PC-9 (cell line): ENCODE data around the gene ADSL. TPM values are rescaled to one million over a fixed set of nuclear protein-coding genes. Genes with fewer than 3 reads are reported as not detected.

Experiments
- BruUV-seq: library from RNA; stranded (reverse); fragments of 400-500 nt; replicated peaks from 2 replicates; lab custom pipeline; 2021; lab: Mats Ljungman, UMichigan
- CTCF ChIA-PET: fragments of 300-600 bp; sonication (Branson Sonifier 250); formaldehyde crosslinking; loops from one replicate; lab custom pipeline; 2022; ENCODE audit warnings: antibody characterized with exemption; lab: Charles Lee
- POLR2A ChIA-PET: fragments of 300-600 bp; sonication (Branson Sonifier 250); formaldehyde crosslinking; loops from one replicate; lab custom pipeline; 2022; ENCODE audit warnings: antibody characterized with exemption; ENCODE audit not compliant: unreplicated experiment; lab: Charles Lee
- DNase-seq, 2 experiments: peaks; one replicate each; pipeline versions ENCODE4 v3.0.0 to v3.0.0-alpha.2; 2015 to 2022; ENCODE audit warnings: mixed read lengths in 1 of 2
- H2AFZ ChIP-seq: fragments of 200-600 bp; sonication (generic); 2 replicates; pipeline ENCODE4 v1.8.1; 2017; ENCODE audit warnings: antibody characterized with exemption
- H3F3A ChIP-seq: fragments of 200-600 bp; sonication (generic); 2 replicates; pipeline ENCODE4 v1.8.1; 2017; ENCODE audit warnings: antibody characterized with exemption, mild to moderate bottlenecking, low read depth; ENCODE audit not compliant: insufficient read depth
- H3K27ac ChIP-seq: fragments of 200-600 bp; sonication (generic); 2 replicates; pipeline ENCODE4 v1.6.1; 2016; ENCODE audit warnings: mixed run types
- H3K27me3 ChIP-seq: fragments of 200-600 bp; sonication (generic); 2 replicates; pipeline ENCODE4 v1.6.1; 2016; ENCODE audit warnings: low read depth, mixed run types; ENCODE audit not compliant: insufficient read depth
- H3K36me3 ChIP-seq: fragments of 200-600 bp; sonication (generic); 2 replicates; pipeline ENCODE4 v1.6.1; 2016; ENCODE audit warnings: low read depth, mixed run types
- H3K4me1 ChIP-seq: fragments of 200-600 bp; sonication (generic); replicated peaks from 2 replicates; pipeline ENCODE4 v1.6.1; 2016; ENCODE audit warnings: mixed run types; ENCODE audit not compliant: insufficient read depth
- H3K4me2 ChIP-seq: fragments of 200-600 bp; sonication (generic); 2 replicates; pipeline ENCODE4 v1.6.1; 2017; ENCODE audit warnings: mixed run types
- H3K4me3 ChIP-seq: fragments of 200-600 bp; sonication (generic); 2 replicates; pipeline ENCODE4 v1.6.1; 2016; ENCODE audit warnings: mixed run types
- H3K79me2 ChIP-seq: fragments of 200-600 bp; sonication (generic); 2 replicates; pipeline ENCODE4 v1.6.1; 2017; ENCODE audit warnings: low read depth, mixed run types
- H3K9me2 ChIP-seq: fragments of 200-600 bp; sonication (generic); 2 replicates; pipeline ENCODE4 v1.8.1; 2017; ENCODE audit warnings: mild to moderate bottlenecking; ENCODE audit not compliant: insufficient read depth
- H3K9me3 ChIP-seq: fragments of 200-600 bp; sonication (generic); 2 replicates; pipeline ENCODE4 v1.8.1; 2016; ENCODE audit warnings: low read depth; ENCODE audit not compliant: insufficient read depth
- H4K20me1 ChIP-seq: fragments of 200-600 bp; sonication (generic); 2 replicates; pipeline ENCODE4 v1.8.1; 2017; ENCODE audit not compliant: insufficient read depth
- EZH2 ChIP-seq: fragments of 200-600 bp; sonication (generic); IDR thresholded peaks from 2 replicates; pipeline ENCODE4 v1.8.0; 2017; ENCODE audit warnings: antibody characterized with exemption, low read depth
- intact Hi-C: fragments of 100-400 bp; cut with micrococcal nuclease; formaldehyde crosslinking; loops from one replicate; pipeline ENCODE4 v1.10.0; 2022; ENCODE audit not compliant: unreplicated experiment
- total RNA-seq: library from RNA; stranded (reverse); gene quantifications from 2 replicates; pipeline ENCODE4 v1.2.3, GENCODE V29; 2021
- TF ChIP-seq, protein P1 (sequence below): fragments of 200-600 bp; sonication (generic); conservative IDR thresholded peaks from 2 replicates; pipeline ENCODE4 v1.6.1; 2017; ENCODE audit warnings: mixed run types, antibody characterized with exemption, mild to moderate bottlenecking, moderate library complexity

The ADSL gene
- total RNA-seq, 1 experiment from 2014 or later = 56.2 TPM

DNA sequence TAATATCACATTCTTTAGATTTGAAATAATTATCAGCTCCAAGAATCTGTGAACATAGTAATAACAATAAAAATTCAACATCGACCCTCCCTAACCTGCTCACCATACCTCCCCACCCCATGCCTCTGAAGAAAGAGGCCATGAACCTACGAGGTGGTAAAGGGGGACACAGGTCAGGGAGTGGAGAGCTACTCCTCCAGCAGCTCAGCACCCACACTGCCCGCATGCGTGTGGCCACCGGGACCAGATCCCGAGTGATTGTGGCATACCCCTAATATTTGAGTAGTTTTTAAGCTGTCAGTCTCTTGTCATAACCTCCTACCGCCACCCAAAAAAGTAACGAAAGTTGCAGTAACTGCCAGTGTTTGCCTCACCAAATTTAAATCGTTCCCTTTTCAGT, 16.8 kb upstream of the ADSL start:
- intact Hi-C loops = no loop called here

DNA sequence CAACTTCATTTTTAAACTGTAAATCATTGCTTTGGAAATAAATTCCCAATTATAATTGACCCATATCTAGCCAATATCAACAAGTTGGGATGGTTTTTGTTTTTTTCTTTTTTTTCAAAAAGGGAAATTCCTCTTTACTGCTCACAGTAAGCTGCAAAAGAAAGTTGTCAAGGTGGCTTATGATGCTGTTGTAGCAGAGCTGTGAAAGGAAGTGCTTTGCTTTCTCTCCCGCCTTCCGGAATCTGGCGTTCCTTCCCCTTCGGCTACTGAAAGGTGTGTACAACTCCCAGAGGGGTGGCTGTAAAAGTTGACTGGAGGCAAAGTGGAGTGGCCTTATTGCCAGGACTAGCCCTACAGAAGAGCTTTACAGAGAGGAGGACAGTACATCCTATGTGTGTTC, 16.2 kb upstream of the ADSL start:
- Histone ChIP-seq H3K36me3 (no peaks in the 10 kb centered on the region), H2AFZ (no peak overlapping the region), H3K4me2 (no peak overlapping the region), H3K9me2 (no peaks in the 10 kb centered on the region), H4K20me1 (0 out of 2 replicates have a peak, but pooled peaks cover 8% of the 10 kb centered on the region), H3K79me2 (no peaks in the 10 kb centered on the region), H3K4me3 (no peak overlapping the region), H3K27ac (no peak overlapping the region), H3K9me3 (no peaks in the 10 kb centered on the region), H3K4me1 (no peaks in the 10 kb centered on the region), H3F3A (no peaks in the 10 kb centered on the region; the same call in 1 of the 2 replicates), H3K27me3 (no peaks in the 10 kb centered on the region)
- DNase-seq = no peak
- POLR2A ChIA-PET = interaction anchor here (0.6 kb wide), 1 partner anchor 153 kb away, joined by 4 read pairs; the partner anchor contains the start of gene TNRC6B
- no TSS peak for BruUV-seq
- CTCF ChIA-PET = interaction anchor here (0.5 kb wide), 1 partner anchor 15 kb away, joined by 3 read pairs; no protein-coding TSS in a partner anchor
- TF ChIP-seq EZH2 = no peak
- TF ChIP-seq, protein P1, sequence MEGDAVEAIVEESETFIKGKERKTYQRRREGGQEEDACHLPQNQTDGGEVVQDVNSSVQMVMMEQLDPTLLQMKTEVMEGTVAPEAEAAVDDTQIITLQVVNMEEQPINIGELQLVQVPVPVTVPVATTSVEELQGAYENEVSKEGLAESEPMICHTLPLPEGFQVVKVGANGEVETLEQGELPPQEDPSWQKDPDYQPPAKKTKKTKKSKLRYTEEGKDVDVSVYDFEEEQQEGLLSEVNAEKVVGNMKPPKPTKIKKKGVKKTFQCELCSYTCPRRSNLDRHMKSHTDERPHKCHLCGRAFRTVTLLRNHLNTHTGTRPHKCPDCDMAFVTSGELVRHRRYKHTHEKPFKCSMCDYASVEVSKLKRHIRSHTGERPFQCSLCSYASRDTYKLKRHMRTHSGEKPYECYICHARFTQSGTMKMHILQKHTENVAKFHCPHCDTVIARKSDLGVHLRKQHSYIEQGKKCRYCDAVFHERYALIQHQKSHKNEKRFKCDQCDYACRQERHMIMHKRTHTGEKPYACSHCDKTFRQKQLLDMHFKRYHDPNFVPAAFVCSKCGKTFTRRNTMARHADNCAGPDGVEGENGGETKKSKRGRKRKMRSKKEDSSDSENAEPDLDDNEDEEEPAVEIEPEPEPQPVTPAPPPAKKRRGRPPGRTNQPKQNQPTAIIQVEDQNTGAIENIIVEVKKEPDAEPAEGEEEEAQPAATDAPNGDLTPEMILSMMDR = no peak
- intact Hi-C loops = no loop called here

More for the DNA sequence above, 16.8 kb upstream of the ADSL start:
- DNase-seq = no peak
- Histone ChIP-seq H3K9me3 (no peaks in the 10 kb centered on the region), H3K36me3 (peaks cover 3% of the 10 kb centered on the region; the same call in 1 of the 2 replicates), H3K4me2 (no peak overlapping the region), H3K27ac (no peak overlapping the region), H3K4me1 (no peaks in the 10 kb centered on the region), H4K20me1 (0 out of 2 replicates have a peak, but pooled peaks cover 8% of the 10 kb centered on the region), H3F3A (no peaks in the 10 kb centered on the region; the same call in 1 of the 2 replicates), H3K27me3 (no peaks in the 10 kb centered on the region), H3K9me2 (no peaks in the 10 kb centered on the region), H3K79me2 (no peaks in the 10 kb centered on the region), H2AFZ (no peak overlapping the region), H3K4me3 (no peak overlapping the region)
- TF ChIP-seq EZH2 = no peak
- TF ChIP-seq, protein P1 = no peak
- ChIA-PET POLR2A (interaction anchor here (0.6 kb wide), 1 partner anchor 152 kb away, joined by 4 read pairs; the partner anchor contains the start of gene TNRC6B), CTCF (no interaction called here)
- no TSS peak for BruUV-seq

DNA sequence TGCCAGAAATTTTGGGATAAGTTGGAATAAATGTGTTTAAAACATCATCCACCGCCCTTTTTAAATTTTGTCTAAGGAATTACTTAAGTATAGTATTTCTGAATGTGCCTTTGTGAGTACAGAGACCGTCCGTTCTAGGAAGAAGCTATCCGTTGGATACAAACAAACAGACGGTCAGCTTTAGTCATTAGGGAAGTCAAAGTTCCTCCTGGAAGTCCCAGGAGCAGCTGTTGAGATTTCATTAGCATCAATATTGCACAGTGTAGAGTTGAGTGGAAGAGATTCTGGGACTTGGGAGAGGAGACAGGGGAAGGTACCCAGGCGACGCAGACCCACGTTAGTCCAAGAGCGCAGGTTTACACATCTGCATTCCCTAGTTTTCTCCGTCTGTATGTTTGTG, 15.7 kb upstream of the ADSL start:
- Histone ChIP-seq H4K20me1 (0 out of 2 replicates have a peak, but pooled peaks cover 8% of the 10 kb centered on the region), H3K4me1 (no peaks in the 10 kb centered on the region), H3F3A (no peaks in the 10 kb centered on the region; the same call in 1 of the 2 replicates), H3K27me3 (no peaks in the 10 kb centered on the region), H3K79me2 (no peaks in the 10 kb centered on the region), H3K9me2 (no peaks in the 10 kb centered on the region), H3K36me3 (no peaks in the 10 kb centered on the region), H3K4me3 (no peak overlapping the region), H3K27ac (no peak overlapping the region), H2AFZ (no peak overlapping the region), H3K9me3 (no peaks in the 10 kb centered on the region), H3K4me2 (no peak overlapping the region)
- BruUV-seq = no TSS peak
- CTCF ChIA-PET = interaction anchor here (0.5 kb wide), 1 partner anchor 15 kb away, joined by 3 read pairs; no protein-coding TSS in a partner anchor
- intact Hi-C loops = no loop called here
- POLR2A ChIA-PET = no interaction called here
- no peak for DNase-seq
- TF ChIP-seq EZH2 = no peak
- TF ChIP-seq, protein P1 = no peak
